Endometrial microvascular endothelial cells (primary cell): ENCODE data around the gene NFATC3. TPM values are rescaled to one million over a fixed set of nuclear protein-coding genes. Genes with fewer than 3 reads are reported as not detected.

ENCODE experiments used
- in situ Hi-C: cut with HindIII; loops from 2 replicates; pipeline ENCODE4 v1.10.0; 2017; ENCODE audit warnings: low sequenced_read_pairs, low pct_unique_long_range_greater_than_20kb; ENCODE audit errors: inconsistent ontology term
- total RNA-seq: library from RNA; depleted of rRNA; stranded (reverse); fragments of >200 nt; gene quantifications from one replicate; pipeline ENCODE4 v1.2.3, GENCODE V29; 2015; ENCODE audit errors: inconsistent ontology term

Gene NFATC3
- total RNA-seq, 1 donor from 2014 or later: 28.4 TPM

GRCh38 chr16:68274441-68274840, 189.3 kb downstream of the NFATC3 start:
- in situ Hi-C loops: no loop called here

GRCh38 chr16:68275611-68276191, 190.5 kb downstream of the NFATC3 start:
- in situ Hi-C loops: no loop called here

GRCh38 chr16:68276223-68276622, 191.1 kb downstream of the NFATC3 start:
- in situ Hi-C loops: no loop called here

Other genes with a start within 250 kb of the NFATC3 start
- gene THAP11, start 243.1 kb upstream of the NFATC3 start, total RNA-seq: 33.0 TPM
- 171 TPM for gene NUTF2, start 238.4 kb upstream of the NFATC3 start, total RNA-seq
- gene CENPT, start 237.7 kb upstream of the NFATC3 start, total RNA-seq: 37.8 TPM
- gene EDC4, start 212.3 kb upstream of the NFATC3 start, total RNA-seq: 99.8 TPM
- not detected for gene NRN1L, start 200.5 kb upstream of the NFATC3 start, total RNA-seq
- 6.9 TPM for gene PSKH1, start 192.1 kb upstream of the NFATC3 start, total RNA-seq
- gene CTRL, start 153.5 kb upstream of the NFATC3 start, total RNA-seq: 0.28 TPM
- 71.2 TPM for gene PSMB10, start 148.5 kb upstream of the NFATC3 start, total RNA-seq
- gene LCAT, start 141.2 kb upstream of the NFATC3 start, total RNA-seq: 5.1 TPM
- gene SLC12A4, start 116.7 kb upstream of the NFATC3 start, total RNA-seq: 55.3 TPM
- not detected for gene DPEP3, start 104.9 kb upstream of the NFATC3 start, total RNA-seq
- gene DPEP2, start 85.9 kb upstream of the NFATC3 start, total RNA-seq: not detected
- gene DPEP2NB, start 69.5 kb upstream of the NFATC3 start, total RNA-seq: not detected
- 8.8 TPM for gene DDX28, start 62.1 kb upstream of the NFATC3 start, total RNA-seq
- gene DUS2, start 62.1 kb upstream of the NFATC3 start, total RNA-seq: 32.6 TPM
- 0.19 TPM for gene ESRP2, start 150.8 kb downstream of the NFATC3 start, total RNA-seq
- 25.4 TPM for gene PLA2G15, start 160.0 kb downstream of the NFATC3 start, total RNA-seq
- 20.1 TPM for gene SLC7A6, start 179.2 kb downstream of the NFATC3 start, total RNA-seq
- 7.0 TPM for gene SLC7A6OS, start 225.6 kb downstream of the NFATC3 start, total RNA-seq
- gene PRMT7, start 225.6 kb downstream of the NFATC3 start, total RNA-seq: 99.0 TPM